ACC112 (cell line): Measurements from ENCODE around the gene KCNK4.

Source experiments
- H2AFZ ChIP-seq: fragments of 200-600 bp; sonication (generic); one replicate; pipeline ENCODE4 v1.6.0; 2017; ENCODE audit warnings: antibody characterized with exemption, low read length; ENCODE audit not compliant: unreplicated experiment
- H3K27ac ChIP-seq: fragments of 200-600 bp; sonication (generic); 2 replicates; pipeline ENCODE4 v1.5.1; 2014; ENCODE audit warnings: low read depth, mild to moderate bottlenecking, antibody characterized with exemption, low read length, moderate library complexity
- H3K27me3 ChIP-seq: fragments of 200-600 bp; sonication (generic); 2 replicates; pipeline ENCODE4 v1.6.1; 2014; ENCODE audit warnings: mild to moderate bottlenecking, antibody characterized with exemption, low read length, moderate library complexity, mixed read lengths; ENCODE audit not compliant: insufficient read depth
- H3K36me3 ChIP-seq: fragments of 200-600 bp; sonication (generic); 2 replicates; pipeline ENCODE4 v1.6.1; 2016; ENCODE audit warnings: mild to moderate bottlenecking, antibody characterized with exemption, low read length, moderate library complexity, mixed read lengths; ENCODE audit not compliant: insufficient read depth
- H3K4me1 ChIP-seq: fragments of 200-600 bp; sonication (generic); one replicate; pipeline ENCODE4 v1.6.1; 2016; ENCODE audit warnings: low read length, mixed read lengths; ENCODE audit not compliant: insufficient read depth, unreplicated experiment, control insufficient read depth
- H3K4me3 ChIP-seq: fragments of 200-600 bp; sonication (generic); 2 replicates; pipeline ENCODE4 v1.5.1; 2014; ENCODE audit warnings: mild to moderate bottlenecking, low read depth, low read length
- H3K79me2 ChIP-seq: fragments of 200-600 bp; sonication (generic); one replicate; pipeline ENCODE4 v1.6.0; 2016; ENCODE audit warnings: low read length; ENCODE audit not compliant: control insufficient read depth, unreplicated experiment, insufficient read depth

Gene KCNK4

GRCh38 chr11:64247729-64248531 is 43.2 kb upstream of the KCNK4 start:
- H3K27ac ChIP-seq = no peak overlapping the region
- H3K4me3 ChIP-seq = peak overlapping the region; percentile 83
- H3K79me2 ChIP-seq = peaks cover 42% of the 10 kb centered on the region
- H2AFZ ChIP-seq = peak overlapping the region; percentile 28
- peaks cover 32% of the 10 kb centered on the region for H3K4me1 ChIP-seq
- H3K27me3 ChIP-seq = no peaks in the 10 kb centered on the region
- no peaks in the 10 kb centered on the region for H3K36me3 ChIP-seq

GRCh38 chr11:64248578-64248977 is 42.5 kb upstream of the KCNK4 start:
- H3K27ac ChIP-seq = no peak overlapping the region

DNA sequence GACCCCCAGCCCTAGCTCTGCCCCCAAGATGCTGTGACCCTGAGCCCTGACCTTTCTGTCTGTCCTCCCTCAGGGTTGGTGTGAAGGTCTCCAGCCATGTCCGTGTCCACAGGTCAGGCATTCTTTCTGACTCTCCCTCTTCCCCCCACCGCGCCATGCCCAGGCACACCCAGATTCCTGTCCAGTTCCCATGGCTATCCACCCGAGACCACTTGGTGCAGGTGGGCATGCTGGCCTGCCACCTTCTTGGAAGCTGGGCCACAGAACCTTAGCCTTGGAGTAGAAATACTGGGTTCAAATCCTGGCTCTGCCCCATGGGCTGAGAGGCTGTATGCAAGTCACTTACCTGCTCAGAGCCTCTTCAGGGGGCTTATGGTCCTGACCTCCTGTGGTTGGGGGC is 42.1 kb upstream of the KCNK4 start:
- Histone ChIP-seq H3K27ac (no peak overlapping the region), H3K4me3 (no peak overlapping the region)

More at GRCh38 chr11:64248578-64248977, 42.5 kb upstream of the KCNK4 start:
- Histone ChIP-seq H3K79me2 (peaks cover 46% of the 10 kb centered on the region), H3K4me3 (no peak overlapping the region), H3K4me1 (peaks cover 32% of the 10 kb centered on the region), H3K36me3 (no peaks in the 10 kb centered on the region), H2AFZ (no peak overlapping the region), H3K27me3 (no peaks in the 10 kb centered on the region)

DNA sequence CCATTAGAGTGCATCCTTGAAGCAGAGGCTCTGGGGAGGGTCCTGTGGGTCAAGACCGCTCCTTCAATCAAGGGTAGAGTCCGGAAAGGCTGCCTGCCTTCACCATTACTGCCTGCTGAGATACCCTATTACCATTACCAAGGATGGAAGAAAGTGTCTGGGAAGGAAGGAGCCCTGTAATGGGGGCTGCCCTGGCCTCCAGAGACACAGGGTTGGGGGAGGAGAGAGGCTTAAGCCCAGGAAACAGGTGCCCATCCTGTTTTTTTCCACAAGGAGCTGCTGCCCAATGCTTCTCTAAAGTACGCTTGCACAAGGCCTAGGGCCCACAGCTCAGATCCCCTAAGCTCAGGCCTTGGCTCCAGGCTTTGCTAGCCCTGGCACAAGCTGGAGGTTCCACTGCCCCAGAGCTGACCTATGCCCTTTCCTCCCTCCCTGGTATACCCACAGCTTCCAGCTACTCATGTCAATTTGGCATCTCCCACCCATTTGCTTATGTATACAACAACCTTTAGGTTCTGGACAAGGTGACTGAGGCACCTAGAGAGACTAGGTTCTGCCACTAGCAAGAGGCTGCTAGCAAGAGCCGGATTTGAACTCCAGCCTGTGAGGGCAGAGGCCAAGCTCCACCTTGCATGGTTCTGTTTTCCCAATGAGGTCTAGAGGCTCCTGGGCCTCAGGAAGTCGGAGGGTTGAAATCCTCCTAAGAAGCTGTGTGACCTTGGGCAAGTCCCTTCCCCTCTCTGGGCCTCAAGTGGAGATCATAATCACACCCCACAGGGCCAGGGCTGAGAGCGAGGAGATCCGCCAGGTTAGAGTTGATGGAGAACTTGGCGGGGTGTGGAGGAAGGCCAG is 41.3 kb upstream of the KCNK4 start:
- Histone ChIP-seq H2AFZ (no peak overlapping the region), H3K79me2 (peaks cover 34% of the 10 kb centered on the region), H3K36me3 (no peaks in the 10 kb centered on the region), H3K27me3 (no peaks in the 10 kb centered on the region), H3K4me1 (peaks cover 27% of the 10 kb centered on the region), H3K4me3 (no peak overlapping the region), H3K27ac (no peak overlapping the region)

More for the DNA sequence above, 42.1 kb upstream of the KCNK4 start:
- H3K79me2 ChIP-seq = peaks cover 42% of the 10 kb centered on the region
- no peaks in the 10 kb centered on the region for H3K27me3 ChIP-seq
- peaks cover 32% of the 10 kb centered on the region for H3K4me1 ChIP-seq
- no peaks in the 10 kb centered on the region for H3K36me3 ChIP-seq
- no peak overlapping the region for H2AFZ ChIP-seq

DNA sequence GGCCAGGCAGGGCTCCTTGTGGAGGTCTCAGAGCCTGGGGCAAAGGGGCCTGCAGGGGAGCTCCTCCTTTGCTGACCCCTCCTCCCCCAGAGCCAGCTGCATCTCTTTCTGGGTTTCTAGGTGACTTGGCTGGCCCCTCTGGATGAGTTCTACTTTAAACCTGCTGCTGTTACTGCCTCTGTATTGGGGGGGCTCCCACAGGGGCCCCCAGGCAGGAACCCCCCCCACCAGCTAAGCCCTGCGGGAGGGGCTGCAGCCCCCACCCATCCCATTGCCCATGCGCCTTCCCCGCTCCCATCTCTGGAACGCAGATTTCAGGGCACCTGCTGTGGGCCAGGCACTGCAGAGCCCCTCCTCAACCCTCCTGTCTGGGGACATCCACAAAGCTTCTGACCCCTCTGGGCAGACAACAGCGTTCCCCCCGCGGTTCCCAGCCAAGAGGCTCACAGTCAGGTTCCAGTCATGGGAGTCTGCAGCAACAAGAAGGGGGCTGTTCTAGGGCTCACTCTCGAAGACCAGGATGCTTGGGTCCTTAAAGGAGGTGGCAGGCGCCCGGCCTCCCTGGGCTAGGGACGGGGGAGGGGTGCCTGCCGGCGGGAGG is 40.6 kb upstream of the KCNK4 start:
- no peaks in the 10 kb centered on the region for H3K36me3 ChIP-seq
- no peak overlapping the region for H2AFZ ChIP-seq
- H3K27ac ChIP-seq = no peak overlapping the region
- no peaks in the 10 kb centered on the region for H3K27me3 ChIP-seq
- H3K79me2 ChIP-seq = peaks cover 27% of the 10 kb centered on the region
- H3K4me3 ChIP-seq = peak overlapping the region; percentile 87
- peaks cover 23% of the 10 kb centered on the region for H3K4me1 ChIP-seq

DNA sequence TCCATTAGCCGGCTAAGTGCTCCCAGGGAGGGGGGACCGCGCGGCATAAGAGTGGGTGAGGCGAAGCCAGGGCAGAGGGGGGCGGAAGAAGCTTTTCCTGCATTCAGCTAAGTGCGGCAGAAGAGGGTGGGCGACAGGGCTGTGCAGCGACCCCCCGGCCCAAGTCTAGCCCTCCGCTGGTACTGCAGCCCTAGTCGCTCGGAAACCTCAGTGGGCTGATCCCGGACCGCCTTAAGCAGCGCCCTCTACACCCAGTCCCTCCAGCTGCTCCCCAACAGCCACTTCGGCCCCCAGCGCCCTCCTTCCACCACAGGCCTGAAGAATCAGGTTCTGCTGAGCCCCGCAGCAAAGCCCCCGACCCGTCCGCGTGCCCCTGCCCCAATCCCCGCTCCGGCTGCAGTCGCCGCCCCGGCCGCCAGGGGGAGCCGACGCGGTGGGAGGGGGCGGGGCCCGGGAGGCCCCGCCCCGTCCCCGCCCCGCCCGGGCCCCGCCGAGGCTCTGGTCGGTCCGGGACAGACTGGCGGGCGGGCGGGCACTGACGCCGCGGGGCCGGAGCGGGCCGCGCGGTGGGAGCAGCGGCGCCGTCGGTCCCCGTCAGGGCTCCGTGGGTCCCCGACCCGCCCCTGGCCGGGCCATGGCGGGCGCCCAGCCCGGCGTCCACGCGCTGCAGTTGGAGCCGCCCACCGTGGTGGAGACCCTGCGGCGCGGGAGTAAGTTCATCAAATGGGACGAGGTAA is 39.9 kb upstream of the KCNK4 start, which contains the start of gene PLCB3:
Gene PLCB3, plus strand, starts transcription at position 515 of the 737 bp plus-strand sequence. Its CDS starts 120 bp downstream, at position 635.
- no peaks in the 10 kb centered on the region for H3K36me3 ChIP-seq
- H3K4me3 ChIP-seq = peak within 1 kb of the TSS; percentile 87
- peak within 1 kb of the TSS; percentile 55 for H2AFZ ChIP-seq
- peak within 1 kb of the TSS; percentile 11; the same call in 1 of the 2 replicates for H3K27ac ChIP-seq
- peaks cover 21% of the 10 kb centered on the region for H3K79me2 ChIP-seq
- no peaks in the 10 kb centered on the region for H3K27me3 ChIP-seq
- H3K4me1 ChIP-seq = peaks cover 23% of the 10 kb centered on the region

DNA sequence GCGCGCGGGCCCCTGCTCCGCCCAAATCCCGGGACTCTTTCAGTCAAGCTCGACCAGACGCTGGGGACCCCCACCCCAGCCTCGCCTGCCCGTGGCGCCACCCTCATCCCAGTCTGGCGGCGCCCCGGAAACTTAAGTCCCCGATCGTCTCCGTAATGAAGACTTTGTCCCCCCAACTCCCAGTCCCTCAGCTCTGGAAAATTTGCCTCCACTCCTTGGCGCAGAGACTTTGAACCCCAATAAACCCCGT is 39.4 kb upstream of the KCNK4 start:
- peak overlapping the region; percentile 87 for H3K4me3 ChIP-seq
- H3K36me3 ChIP-seq = 0 out of 2 replicates have a peak, but pooled peaks cover 4% of the 10 kb centered on the region
- peak overlapping the region; percentile 11; the same call in 1 of the 2 replicates for H3K27ac ChIP-seq
- peak overlapping the region; percentile 55 for H2AFZ ChIP-seq
- H3K4me1 ChIP-seq = peaks cover 23% of the 10 kb centered on the region
- H3K27me3 ChIP-seq = no peaks in the 10 kb centered on the region
- H3K79me2 ChIP-seq = peaks cover 21% of the 10 kb centered on the region

DNA sequence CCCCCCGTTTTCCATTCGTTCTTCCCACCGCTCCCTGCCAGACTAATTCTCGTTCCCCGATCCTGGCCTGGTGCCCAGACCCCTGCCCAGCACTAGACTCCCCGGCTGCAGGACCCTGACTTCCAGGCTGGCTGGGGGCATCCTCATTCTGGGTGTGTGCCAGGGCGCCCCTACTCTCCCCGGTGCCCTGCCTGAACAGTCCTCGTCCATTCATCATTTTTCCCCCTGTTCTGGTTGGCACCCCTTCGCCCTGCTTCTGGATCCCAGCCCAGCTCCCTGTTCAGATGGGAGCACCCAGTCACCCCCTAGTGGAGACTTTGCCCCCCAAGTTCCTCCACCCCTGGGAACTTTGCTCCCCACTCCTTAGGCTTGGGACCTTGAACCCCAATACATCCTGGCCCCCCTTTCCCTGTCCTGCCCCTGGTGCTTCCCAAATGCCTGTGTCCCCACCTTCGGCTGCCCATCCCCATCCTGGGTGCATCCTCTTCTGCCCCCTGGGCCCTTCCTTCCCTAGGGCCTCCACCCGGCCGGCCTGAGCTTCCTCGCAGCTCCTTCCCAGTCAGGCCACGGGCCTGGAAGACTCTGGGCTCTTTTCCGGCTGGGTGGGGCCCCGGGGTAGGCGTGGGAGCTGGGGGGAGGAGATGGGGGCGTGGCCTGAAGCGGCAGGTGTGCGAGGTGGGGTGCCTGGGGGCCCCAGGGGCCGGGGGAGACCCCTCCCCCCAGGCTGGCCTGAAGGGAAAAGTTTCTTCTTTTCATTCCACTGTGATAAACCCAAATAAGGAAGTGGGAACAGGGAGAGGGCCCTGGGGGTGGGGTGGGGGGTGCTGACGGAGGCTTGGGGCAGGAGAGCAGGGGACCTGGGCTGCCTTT is 38.9 kb upstream of the KCNK4 start:
- Histone ChIP-seq H3K27me3 (no peaks in the 10 kb centered on the region), H3K36me3 (0 out of 2 replicates have a peak, but pooled peaks cover 4% of the 10 kb centered on the region), H2AFZ (peak overlapping the region; percentile 55), H3K4me3 (peak overlapping the region; percentile 87), H3K79me2 (peaks cover 21% of the 10 kb centered on the region), H3K4me1 (peaks cover 23% of the 10 kb centered on the region), H3K27ac (peak overlapping the region; percentile 11; the same call in 1 of the 2 replicates)

DNA sequence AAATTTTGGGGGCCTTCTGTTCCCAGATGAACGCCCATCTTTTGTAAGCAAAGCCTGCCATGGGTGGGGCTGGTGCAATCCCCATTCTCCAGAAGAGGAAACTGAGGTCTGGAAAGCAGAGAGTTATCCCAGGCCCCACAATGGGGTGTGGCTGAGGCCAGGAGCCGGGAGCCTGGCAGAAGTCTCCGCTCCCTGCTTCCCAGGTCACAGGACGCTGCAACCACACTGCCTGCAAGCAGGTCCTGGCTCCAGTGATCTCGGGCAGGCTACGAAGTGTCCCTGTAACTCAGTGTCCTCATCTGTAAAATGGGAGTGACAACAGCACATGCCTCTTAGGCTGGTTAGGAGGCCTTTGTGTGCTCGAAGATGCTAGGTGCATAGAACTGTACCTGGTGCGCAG is 38.1 kb upstream of the KCNK4 start:
- H3K36me3 ChIP-seq = 0 out of 2 replicates have a peak, but pooled peaks cover 4% of the 10 kb centered on the region
- peaks cover 18% of the 10 kb centered on the region for H3K4me1 ChIP-seq
- no peak overlapping the region for H3K27ac ChIP-seq
- no peaks in the 10 kb centered on the region for H3K27me3 ChIP-seq
- H3K4me3 ChIP-seq = peak overlapping the region; percentile 87
- H2AFZ ChIP-seq = no peak overlapping the region
- H3K79me2 ChIP-seq = peaks cover 21% of the 10 kb centered on the region
